DOHH2 (cell line): ENCODE data around the gene RGS13.

Experiments
- H3F3A ChIP-seq: fragments of 200-600 bp; sonication (generic), shearing (Covaris generic); 2 replicates; pipeline ENCODE4 v1.6.0; 2016; ENCODE audit warnings: antibody characterized with exemption, mild to moderate bottlenecking; ENCODE audit not compliant: control insufficient read depth, insufficient read depth
- H3K27ac ChIP-seq: fragments of 200-600 bp; sonication (generic); 2 replicates; pipeline ENCODE4 v1.5.1; 2014; ENCODE audit warnings: low read depth, mild to moderate bottlenecking, low read length, moderate library complexity
- H3K27me3 ChIP-seq: fragments of 200-600 bp; sonication (generic); 2 replicates; pipeline ENCODE4 v1.6.1; 2014; ENCODE audit warnings: mild to moderate bottlenecking, low read length, mixed read lengths; ENCODE audit not compliant: control insufficient read depth
- H3K36me3 ChIP-seq: fragments of 200-600 bp; sonication (generic); 2 replicates; pipeline ENCODE4 v1.6.1; 2014; ENCODE audit warnings: mild to moderate bottlenecking, low read length, moderate library complexity, mixed read lengths; ENCODE audit not compliant: control insufficient read depth
- H3K4me1 ChIP-seq: fragments of 200-600 bp; sonication (generic); 2 replicates; pipeline ENCODE4 v1.6.1; 2014; ENCODE audit warnings: mild to moderate bottlenecking, low read length, mixed read lengths; ENCODE audit not compliant: control insufficient read depth
- H3K4me2 ChIP-seq: fragments of 200-600 bp; sonication (generic); 2 replicates; pipeline ENCODE4 v1.6.0; 2014; ENCODE audit warnings: mild to moderate bottlenecking, low read length, moderate library complexity
- H3K4me3 ChIP-seq: fragments of 200-600 bp; sonication (generic); 2 replicates; pipeline ENCODE4 v1.5.1; 2014; ENCODE audit warnings: mild to moderate bottlenecking, low read length, mixed read lengths
- H3K79me2 ChIP-seq: fragments of 200-600 bp; sonication (generic); 2 replicates; pipeline ENCODE4 v1.6.1; 2014; ENCODE audit warnings: mild to moderate bottlenecking, low read length, mixed read lengths; ENCODE audit not compliant: control insufficient read depth
- H3K9me2 ChIP-seq: fragments of 200-600 bp; sonication (generic); replicated peaks from 2 replicates; pipeline ENCODE4 v1.6.1; 2014; ENCODE audit warnings: mild to moderate bottlenecking, low read length, mixed read lengths; ENCODE audit not compliant: control insufficient read depth
- H3K9me3 ChIP-seq: fragments of 200-600 bp; sonication (generic); 2 replicates; pipeline ENCODE4 v1.6.1; 2014; ENCODE audit warnings: antibody characterized with exemption, low read length, mixed read lengths; ENCODE audit not compliant: control insufficient read depth, insufficient read depth
- H4K20me1 ChIP-seq: fragments of 200-600 bp; sonication (generic); 2 replicates; pipeline ENCODE4 v1.6.0; 2014; ENCODE audit warnings: low read depth, mild to moderate bottlenecking, antibody characterized with exemption, low read length, moderate library complexity; ENCODE audit not compliant: control insufficient read depth, insufficient read depth
- EZH2phosphoT487 ChIP-seq: fragments of 200-600 bp; sonication (generic); IDR thresholded peaks from 2 replicates; pipeline ENCODE4 v1.6.1; 2017; ENCODE audit warnings: borderline replicate concordance, mild to moderate bottlenecking, antibody characterized with exemption, low read length, moderate library complexity, mixed read lengths
- TF ChIP-seq, protein P1 (sequence below): fragments of 200-600 bp; sonication (generic); IDR thresholded peaks from one replicate; pipeline ENCODE4 v1.5.1; 2014; ENCODE audit warnings: antibody characterized with exemption, mild to moderate bottlenecking, low read depth, low read length; ENCODE audit not compliant: poor library complexity, severe bottlenecking

RGS13 gene

DNA sequence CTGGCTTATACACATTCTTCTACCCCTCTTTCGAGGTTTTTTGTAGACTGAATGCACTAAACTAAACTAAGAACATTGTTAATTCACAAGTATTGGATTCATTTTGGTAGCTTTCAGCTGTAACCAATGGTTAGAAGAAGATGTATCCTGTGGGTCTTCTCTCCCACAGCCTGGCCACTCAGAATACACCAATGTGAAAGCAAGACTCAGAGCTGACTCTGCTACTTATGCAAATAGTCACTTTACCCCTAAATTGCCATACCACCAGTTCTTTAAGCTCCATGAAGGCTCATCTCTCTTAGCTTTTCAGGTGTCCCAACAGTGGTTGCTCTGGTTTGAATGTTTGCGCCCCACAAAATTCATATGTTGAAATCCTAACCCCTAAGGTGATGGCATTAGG lies 60.1 kb downstream of the RGS13 start:
- Histone ChIP-seq H3K79me2 (no peaks in the 10 kb centered on the region), H3K27ac (no peak overlapping the region), H4K20me1 (no peaks in the 10 kb centered on the region), H3K4me1 (no peaks in the 10 kb centered on the region), H3K27me3 (no peaks in the 10 kb centered on the region), H3F3A (no peaks in the 10 kb centered on the region), H3K9me3 (no peaks in the 10 kb centered on the region), H3K9me2 (no peaks in the 10 kb centered on the region), H3K4me2 (no peak overlapping the region), H3K36me3 (no peaks in the 10 kb centered on the region), H3K4me3 (no peak overlapping the region)
- TF ChIP-seq, protein P1, sequence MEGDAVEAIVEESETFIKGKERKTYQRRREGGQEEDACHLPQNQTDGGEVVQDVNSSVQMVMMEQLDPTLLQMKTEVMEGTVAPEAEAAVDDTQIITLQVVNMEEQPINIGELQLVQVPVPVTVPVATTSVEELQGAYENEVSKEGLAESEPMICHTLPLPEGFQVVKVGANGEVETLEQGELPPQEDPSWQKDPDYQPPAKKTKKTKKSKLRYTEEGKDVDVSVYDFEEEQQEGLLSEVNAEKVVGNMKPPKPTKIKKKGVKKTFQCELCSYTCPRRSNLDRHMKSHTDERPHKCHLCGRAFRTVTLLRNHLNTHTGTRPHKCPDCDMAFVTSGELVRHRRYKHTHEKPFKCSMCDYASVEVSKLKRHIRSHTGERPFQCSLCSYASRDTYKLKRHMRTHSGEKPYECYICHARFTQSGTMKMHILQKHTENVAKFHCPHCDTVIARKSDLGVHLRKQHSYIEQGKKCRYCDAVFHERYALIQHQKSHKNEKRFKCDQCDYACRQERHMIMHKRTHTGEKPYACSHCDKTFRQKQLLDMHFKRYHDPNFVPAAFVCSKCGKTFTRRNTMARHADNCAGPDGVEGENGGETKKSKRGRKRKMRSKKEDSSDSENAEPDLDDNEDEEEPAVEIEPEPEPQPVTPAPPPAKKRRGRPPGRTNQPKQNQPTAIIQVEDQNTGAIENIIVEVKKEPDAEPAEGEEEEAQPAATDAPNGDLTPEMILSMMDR = no peak
- TF ChIP-seq EZH2phosphoT487 = no peak

DNA sequence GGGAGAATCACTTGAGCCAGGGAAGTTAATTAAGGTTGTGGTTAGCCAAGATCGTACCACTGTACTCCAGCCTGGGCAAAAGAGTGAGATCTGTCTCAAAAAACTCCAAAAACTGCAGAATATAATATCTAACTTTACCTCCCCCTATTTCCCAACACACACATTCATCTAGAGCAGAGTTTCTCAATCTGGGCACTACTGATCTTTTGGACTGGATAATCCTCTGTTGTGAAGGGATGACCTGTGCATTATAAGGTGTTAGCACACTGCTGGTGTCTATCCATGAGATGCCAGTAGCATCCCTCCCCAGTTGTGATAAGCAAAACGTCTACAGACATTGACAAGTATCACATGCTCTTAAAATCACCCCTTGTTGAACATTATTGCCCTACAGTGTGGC lies 61.8 kb downstream of the RGS13 start:
- Histone ChIP-seq H3K27ac (no peak overlapping the region), H3K4me1 (peaks cover 3% of the 10 kb centered on the region), H4K20me1 (no peaks in the 10 kb centered on the region), H3F3A (no peaks in the 10 kb centered on the region), H3K4me2 (no peak overlapping the region), H3K79me2 (no peaks in the 10 kb centered on the region), H3K4me3 (no peak overlapping the region), H3K9me3 (no peaks in the 10 kb centered on the region), H3K27me3 (no peaks in the 10 kb centered on the region), H3K9me2 (no peaks in the 10 kb centered on the region), H3K36me3 (no peaks in the 10 kb centered on the region)
- TF ChIP-seq EZH2phosphoT487 = no peak
- TF ChIP-seq, protein P1 = no peak

DNA sequence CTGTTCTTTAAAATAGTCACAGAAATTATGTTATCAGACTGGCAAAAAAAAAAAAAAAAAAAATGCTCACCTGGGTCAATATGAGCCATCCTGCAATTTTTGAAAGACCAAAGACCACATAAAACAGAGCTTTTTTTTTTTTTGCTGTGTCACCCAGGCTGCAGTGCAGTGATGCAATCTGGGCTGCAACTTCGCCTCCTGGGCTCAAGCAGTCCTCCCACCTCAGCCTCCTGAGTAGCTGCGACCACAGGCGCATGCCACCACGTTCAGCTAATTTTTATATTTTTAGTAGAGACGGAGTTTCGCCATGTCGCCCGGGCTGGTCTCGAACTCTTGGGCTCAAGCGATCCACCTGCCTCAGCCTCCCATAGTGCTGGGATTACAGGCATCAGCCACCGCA lies 62.8 kb downstream of the RGS13 start:
- no peaks in the 10 kb centered on the region for H3F3A ChIP-seq
- H3K9me3 ChIP-seq = no peaks in the 10 kb centered on the region
- no peaks in the 10 kb centered on the region for H3K36me3 ChIP-seq
- no peak overlapping the region for H3K4me3 ChIP-seq
- no peaks in the 10 kb centered on the region for H3K9me2 ChIP-seq
- no peaks in the 10 kb centered on the region for H3K27me3 ChIP-seq
- no peak overlapping the region for H3K4me2 ChIP-seq
- no peak overlapping the region for H3K27ac ChIP-seq
- H3K4me1 ChIP-seq = peaks cover 3% of the 10 kb centered on the region
- no peaks in the 10 kb centered on the region for H3K79me2 ChIP-seq
- TF ChIP-seq EZH2phosphoT487 = no peak
- TF ChIP-seq, protein P1 = no peak
- no peaks in the 10 kb centered on the region for H4K20me1 ChIP-seq

DNA sequence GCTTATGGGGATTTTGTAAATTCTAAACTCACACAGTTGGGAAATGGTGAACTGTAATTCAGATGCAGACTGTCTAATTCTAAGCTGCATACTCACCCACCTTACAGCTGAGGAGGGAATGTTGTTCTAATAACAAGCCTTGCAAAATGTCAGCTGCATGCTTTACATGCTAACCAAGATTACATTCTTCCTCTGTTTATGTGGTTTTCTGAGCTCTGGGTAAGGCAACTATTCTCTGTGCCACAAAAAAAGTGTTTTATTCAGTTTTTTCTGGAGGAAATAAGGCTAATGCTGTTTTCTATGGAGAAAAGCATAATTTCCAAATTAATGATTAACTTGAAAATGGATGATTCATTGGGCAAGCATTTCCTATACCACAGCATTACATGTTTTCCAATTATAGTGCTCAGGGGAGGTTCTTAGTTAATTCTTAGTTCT lies 64.9 kb downstream of the RGS13 start:
- Histone ChIP-seq H3K79me2 (no peaks in the 10 kb centered on the region), H3K9me2 (no peaks in the 10 kb centered on the region), H3K9me3 (no peaks in the 10 kb centered on the region), H4K20me1 (no peaks in the 10 kb centered on the region), H3K27ac (no peak overlapping the region), H3F3A (no peaks in the 10 kb centered on the region), H3K27me3 (no peaks in the 10 kb centered on the region), H3K4me3 (no peak overlapping the region), H3K4me1 (peaks cover 3% of the 10 kb centered on the region), H3K36me3 (no peaks in the 10 kb centered on the region), H3K4me2 (no peak overlapping the region)
- TF ChIP-seq EZH2phosphoT487 = no peak
- TF ChIP-seq, protein P1 = no peak
